H1 (cell line): ENCODE data around the gene FARP2. TPM values are rescaled to one million over a fixed set of nuclear protein-coding genes. Genes with fewer than 3 reads are reported as not detected.
A peak's percentile ranks its signal among the peaks of the same experiment; 100 is the strongest.

ENCODE experiments used
- CTCF ChIA-PET: fragments of 300-600 bp; sonication (Branson Sonifier 250); formaldehyde crosslinking; loops from one replicate; lab custom pipeline; 2021; ENCODE audit not compliant: partially characterized antibody; lab: Charles Lee
- POLR2A ChIA-PET: fragments of 300-600 bp; sonication (Branson Sonifier 250); formaldehyde crosslinking; loops from one replicate; lab custom pipeline; 2021; ENCODE audit warnings: inconsistent platforms; ENCODE audit not compliant: partially characterized antibody; lab: Charles Lee
- DNase-seq, 2 experiments: peaks; one replicate each; pipeline versions ENCODE4 v3.0.0 to v3.0.0-alpha.2; 2010 to 2022; ENCODE audit warnings: low spot score in 2 of 2, low read depth in 1 of 2, mixed read lengths in 1 of 2
- FAIRE-seq: peaks from 2 replicates; lab custom pipeline; 2011; peaks lifted over from hg19 to GRCh38; lab: Jason Lieb, UNC
- H2AFZ ChIP-seq: 2 replicates; pipeline ENCODE4 v1.8.1; 2012; ENCODE audit warnings: low read length, inconsistent platforms
- H2AK5ac ChIP-seq: 2 replicates; pipeline ENCODE4 v1.6.1; 2013; ENCODE audit warnings: low read depth, low read length
- H2BK120ac ChIP-seq: replicated peaks from 2 replicates; pipeline ENCODE3; 2013; ENCODE audit warnings: low read depth, low read length, inconsistent platforms
- H2BK12ac ChIP-seq: 2 replicates; pipeline ENCODE4 v1.6.1; 2013; ENCODE audit warnings: low read depth, low read length
- H2BK15ac ChIP-seq: 2 replicates; pipeline ENCODE4 v1.6.1; 2013; ENCODE audit warnings: low read length
- H2BK20ac ChIP-seq: 2 replicates; pipeline ENCODE4 v1.6.1; 2013; ENCODE audit warnings: low read length
- H2BK5ac ChIP-seq: 2 replicates; pipeline ENCODE4 v1.6.1; 2013; ENCODE audit warnings: low read depth, low read length
- H3K14ac ChIP-seq: 2 replicates; pipeline ENCODE4 v1.6.1; 2013; ENCODE audit warnings: inconsistent platforms; ENCODE audit not compliant: insufficient read length
- H3K18ac ChIP-seq: 2 replicates; pipeline ENCODE4 v1.6.1; 2013; ENCODE audit warnings: low read length; ENCODE audit errors: extremely low read depth
- H3K23ac ChIP-seq: 2 replicates; pipeline ENCODE4 v1.6.1; 2013; ENCODE audit warnings: inconsistent platforms; ENCODE audit not compliant: insufficient read length
- H3K23me2 ChIP-seq: 2 replicates; pipeline ENCODE4 v1.6.1; 2013; ENCODE audit warnings: low read depth, low read length
- H3K27ac ChIP-seq: 2 replicates; pipeline ENCODE4 v1.6.1; 2011; ENCODE audit warnings: low read depth, low read length, inconsistent platforms
- H3K27me3 ChIP-seq, 4 experiments: replicated peaks in 1 of 4; 1 replicate in 1 of 4; 2 replicates in 3 of 4; pipeline versions ENCODE4 v1.6.1 to v1.8.1; 2011 to 2013; ENCODE audit warnings: low read length in 3 of 4, mild to moderate bottlenecking in 3 of 4, inconsistent platforms in 2 of 4, mixed read lengths in 2 of 4, moderate library complexity in 1 of 4; ENCODE audit not compliant: control insufficient read depth in 3 of 4, insufficient read depth in 3 of 4; ENCODE audit errors: extremely low read depth in 1 of 4
- H3K36me3 ChIP-seq, 4 experiments: 2 replicates each; pipeline versions ENCODE4 v1.6.1 to v1.8.1; 2011 to 2013; ENCODE audit warnings: mild to moderate bottlenecking in 4 of 4, low read length in 3 of 4, moderate library complexity in 2 of 4, control low read depth in 1 of 4, inconsistent platforms in 1 of 4; ENCODE audit not compliant: insufficient read depth in 4 of 4, control insufficient read depth in 2 of 4
- H3K4ac ChIP-seq: replicated peaks from 2 replicates; pipeline ENCODE3; 2013; ENCODE audit warnings: low read length, low read depth, mixed read lengths, inconsistent platforms; ENCODE audit not compliant: insufficient read length
- H3K4me1 ChIP-seq, 4 experiments: replicated peaks in 1 of 4; 1 replicate in 1 of 4; 2 replicates in 3 of 4; pipeline versions ENCODE4 v1.6.1 to v1.8.1; 2011 to 2013; ENCODE audit warnings: low read length in 3 of 4, inconsistent platforms in 2 of 4, mixed read lengths in 1 of 4; ENCODE audit not compliant: insufficient read depth in 4 of 4, control insufficient read depth in 3 of 4
- H3K4me2 ChIP-seq, 2 experiments: 2 replicates each; pipeline versions ENCODE4 v1.6.1 to v1.8.1; 2011 to 2013; ENCODE audit warnings: low read depth in 2 of 2, low read length in 2 of 2, control low read depth in 1 of 2, inconsistent platforms in 1 of 2, mild to moderate bottlenecking in 1 of 2; ENCODE audit not compliant: insufficient read depth in 1 of 2
- H3K4me3 ChIP-seq, 4 experiments: fragments of 200-600, 300-600 bp in 1 of 4; sonication (generic), shearing (Covaris generic), sonication (Bioruptor Twin) in 1 of 4; 2 replicates each; pipeline versions ENCODE4 v1.5.1 to v1.8.1; 2011 to 2016; ENCODE audit warnings: low read length in 4 of 4, low read depth in 3 of 4, control low read depth in 2 of 4, inconsistent platforms in 2 of 4, mild to moderate bottlenecking in 2 of 4, mixed read lengths in 1 of 4, moderate library complexity in 1 of 4; ENCODE audit not compliant: insufficient read depth in 2 of 4; ENCODE audit errors: extremely low read depth in 1 of 4
- H3K56ac ChIP-seq: replicated peaks from 2 replicates; pipeline ENCODE3; 2013; ENCODE audit warnings: low read depth, mild to moderate bottlenecking, mixed read lengths, low read length, inconsistent platforms; ENCODE audit not compliant: insufficient read length
- H3K79me1 ChIP-seq: 2 replicates; pipeline ENCODE4 v1.6.1; 2013; ENCODE audit warnings: low read depth, low read length, control low read depth
- H3K79me2 ChIP-seq, 2 experiments: 2 replicates each; pipeline versions ENCODE4 v1.6.1 to v1.8.1; 2012 to 2013; ENCODE audit warnings: low read length in 2 of 2, mild to moderate bottlenecking in 2 of 2, inconsistent platforms in 1 of 2; ENCODE audit not compliant: insufficient read depth in 2 of 2, control insufficient read depth in 1 of 2
- H3K9ac ChIP-seq, 4 experiments: replicated peaks in 1 of 4; 1 replicate in 1 of 4; 2 replicates in 3 of 4; pipeline versions ENCODE4 v1.6.1 to v1.8.1; 2011 to 2013; ENCODE audit warnings: low read depth in 3 of 4, low read length in 3 of 4, control low read depth in 2 of 4, mild to moderate bottlenecking in 2 of 4, moderate library complexity in 2 of 4, inconsistent platforms in 1 of 4; ENCODE audit errors: extremely low read depth in 1 of 4
- H3K9me3 ChIP-seq, 2 experiments: 2 replicates each; pipeline versions ENCODE4 v1.6.1 to v1.8.1; 2012 to 2013; ENCODE audit warnings: mild to moderate bottlenecking in 2 of 2, moderate library complexity in 2 of 2, control low read depth in 1 of 2, inconsistent platforms in 1 of 2, low read depth in 1 of 2, low read length in 1 of 2, mixed read lengths in 1 of 2; ENCODE audit not compliant: insufficient read depth in 2 of 2
- H4K20me1 ChIP-seq, 2 experiments: replicated peaks in 1 of 2; 2 replicates each; pipeline versions ENCODE3 to v1.8.1; 2011 to 2013; ENCODE audit warnings: inconsistent platforms in 2 of 2, low read length in 2 of 2, mild to moderate bottlenecking in 1 of 2; ENCODE audit not compliant: insufficient read depth in 2 of 2, control insufficient read depth in 1 of 2
- H4K5ac ChIP-seq: 2 replicates; pipeline ENCODE4 v1.6.1; 2013; ENCODE audit warnings: low read length, low read depth, mixed read lengths, inconsistent platforms; ENCODE audit not compliant: insufficient read length
- H4K8ac ChIP-seq: 2 replicates; pipeline ENCODE4 v1.8.0; 2013; ENCODE audit warnings: mild to moderate bottlenecking, moderate library complexity, low read length, inconsistent platforms; ENCODE audit not compliant: insufficient read depth; ENCODE audit errors: extremely low read depth
- H4K91ac ChIP-seq: replicated peaks from 2 replicates; pipeline ENCODE3; 2013; ENCODE audit warnings: low read length, mixed read lengths, inconsistent platforms; ENCODE audit not compliant: insufficient read length
- ATF3 ChIP-seq: IDR thresholded peaks from 2 replicates; pipeline ENCODE4 v1.6.1; 2011; ENCODE audit warnings: low read depth, mild to moderate bottlenecking, low read length; ENCODE audit not compliant: insufficient read depth
- CTBP2 ChIP-seq: IDR thresholded peaks from 2 replicates; pipeline ENCODE4 v1.7.0; 2011; ENCODE audit warnings: borderline replicate concordance, mild to moderate bottlenecking, moderate library complexity, mixed read lengths, low read length; ENCODE audit not compliant: insufficient read depth, insufficient read length
- E2F6 ChIP-seq: IDR thresholded peaks from 2 replicates; pipeline ENCODE4 v1.6.1; 2012; ENCODE audit warnings: inconsistent platforms
- HDAC6 ChIP-seq: IDR thresholded peaks from one replicate; pipeline ENCODE4 v1.7.1; 2012; ENCODE audit warnings: low read depth, mild to moderate bottlenecking, inconsistent platforms, low read length, moderate library complexity
- POLR2A ChIP-seq, 2 experiments: IDR thresholded peaks; 1 replicate in 1 of 2; 2 replicates in 1 of 2; pipeline ENCODE4 v1.6.1; 2011; ENCODE audit warnings: low read depth in 2 of 2, low read length in 2 of 2, mild to moderate bottlenecking in 2 of 2; ENCODE audit errors: control extremely low read depth in 1 of 2
- RNF2 ChIP-seq: fragments of 200-900, 300-1000 bp; sonication (generic); IDR thresholded peaks from 2 replicates; pipeline ENCODE4 v1.7.1; 2016; ENCODE audit warnings: borderline replicate concordance, low read depth, mild to moderate bottlenecking, antibody characterized with exemption, low read length; ENCODE audit not compliant: poor library complexity, severe bottlenecking; ENCODE audit errors: missing control alignments
- SIN3A ChIP-seq, 2 experiments: IDR thresholded peaks in 1 of 2; conservative IDR thresholded peaks in 1 of 2; 2 replicates each; pipeline ENCODE4 v1.6.1; 2011 to 2012; ENCODE audit warnings: low read length in 2 of 2, improper control_type of control experiment in 1 of 2, low read depth in 1 of 2, mild to moderate bottlenecking in 1 of 2
- TAF1 ChIP-seq: IDR thresholded peaks from 2 replicates; pipeline ENCODE4 v1.6.1; 2011; ENCODE audit warnings: mild to moderate bottlenecking, low read depth, low read length
- TAF7 ChIP-seq: optimal IDR thresholded peaks from 2 replicates; pipeline ENCODE3; 2011; ENCODE audit warnings: low read depth, mild to moderate bottlenecking, inconsistent platforms, low read length, moderate library complexity, borderline replicate concordance
- WGBS, 2 experiments: shearing (Covaris generic) in 1 of 2; methylation state at CpG; one replicate each; pipeline versions ENCODE4 v1.1.6 to v1.1.7; 2013 to 2015; ENCODE audit warnings: low lambda C conversion rate in 2 of 2, mixed read lengths in 2 of 2, inconsistent platforms in 1 of 2, low coverage in 1 of 2, missing lambda C conversion rate in 1 of 2; ENCODE audit not compliant: insufficient replicate concordance in 2 of 2, insufficient coverage in 1 of 2, insufficient read length in 1 of 2; ENCODE audit errors: extremely low coverage in 1 of 2, missing lambda C conversion rate in 1 of 2; 5-methylcytosine and 5-hydroxymethylcytosine counted together
- polyA plus RNA-seq, 7 experiments: library from polyadenylated mRNA; depleted of rRNA in 3 of 7; stranded (reverse) in 5 of 7; unstranded in 2 of 7; fragments of >200 nt in 5 of 7; fragments of 200-250 nt in 2 of 7; gene quantifications; 1 replicate in 5 of 7; 2 replicates in 1 of 7; 4 replicates in 1 of 7; pipeline versions ENCODE4 v1.2.1 to v1.2.3, GENCODE V29; 2011 to 2013; ENCODE audit warnings: missing spikeins in 2 of 7, mixed read lengths in 2 of 7
- total RNA-seq: library from RNA; stranded (reverse); fragmentation: NEBNext Ultra II Directional; extraction: Animal tissue kit (Norgen Biotek cat#: 25700); gene quantifications from 2 replicates; pipeline ENCODE4 v1.2.1, GENCODE V29; 2021

The FARP2 gene
- total and polyA plus RNA-seq, 2 of the 8 experiments (the other 6 are each of a cell fraction or from before 2014, with no cell fraction given): 12.4 to 33.4 TPM

- Histone ChIP-seq H3K9me3 (no peaks in the 10 kb centered on the region), H4K91ac (no peak overlapping the region), H4K5ac (no peak overlapping the region), H3K79me1 (no peaks in the 10 kb centered on the region), H2BK15ac (no peak overlapping the region), H3K36me3 (no peaks in the 10 kb centered on the region), H3K18ac (no peak overlapping the region), H3K4me3 (peak overlapping the region; percentile 49 to 64 (median 54)), H3K4me1 (peaks cover 3 to 10% (median 4%) of the 10 kb centered on the region in 4 experiments), H3K14ac (no peak overlapping the region), H3K4me2 (peak overlapping the region; percentile 67 to 83), H3K56ac (no peak overlapping the region), H2AFZ (no peak overlapping the region), H3K23ac (no peak overlapping the region), H4K20me1 (no peaks in the 10 kb centered on the region), H2BK5ac (no peak overlapping the region), H3K79me2 (no peaks in the 10 kb centered on the region), H2AK5ac (no peak overlapping the region), H3K23me2 (peaks cover 11% of the 10 kb centered on the region; the same call in 1 of the 2 replicates), H2BK20ac (no peak overlapping the region), H3K27ac (no peak overlapping the region), H4K8ac (peak overlapping the region; percentile 73; the same call in 1 of the 2 replicates), H2BK12ac (no peak overlapping the region), H2BK120ac (no peak overlapping the region), H3K9ac (peak overlapping the region in 2 of 4 experiments; percentile 6 to 13; a peak in 2 of 7 replicates), H3K27me3 (peaks cover 18 to 35% (median 30%) of the 10 kb centered on the region in 4 experiments), H3K4ac (no peak overlapping the region)
- ChIA-PET POLR2A (interaction anchor here (0.7 to 1.7 kb wide), 3 partner anchors 28 to 50 kb away, joined by 3 to 4 read pairs (median 3); no protein-coding TSS in a partner anchor), CTCF (interaction anchor here (1.2 to 1.6 kb wide), 2 partner anchors 15 to 182 kb away, joined by 3 to 4 read pairs; no protein-coding TSS in a partner anchor)
- WGBS, 2 experiments: 64% methylated on average over 10 of the region's 10 CpGs; no CpG with 5 or more reads in 1 of the 2 experiments
- FAIRE-seq (no peak), DNase-seq (no peak)
- TF ChIP-seq TAF7 (no peak), TAF1 (no peak), HDAC6 (no peak), SIN3A (conservative IDR thresholded peaks at IDR 0.05 in 1 of 2, IDR thresholded peaks at IDR 0.05 in 1 of 2; ENCODE audit: low read depth in 1 of 2, low read length in 2 of 2) (no peak), RNF2 (no peak), POLR2A (IDR thresholded peaks at IDR 0.05; ENCODE audit: control extremely low read depth in 1 of 2, low read depth in 2 of 2, low read length in 2 of 2) (no peak), ATF3 (no peak), CTBP2 (no peak), E2F6 (no peak)
These were observed 184.3 kb downstream of the FARP2 start for GRCh38 chr2:241540401-241540770.
